DND-41 (cell line): ENCODE results near the gene PPP1R36.

Source experiments
- ATAC-seq: fragments of 200-7000 bp; cut with Tn5 transposase; 3 replicates; pipeline ENCODE4 v1.9.1; 2021; ENCODE audit warnings: low read depth; ENCODE audit not compliant: insufficient read depth
- DNase-seq: peaks from one replicate; pipeline ENCODE4 v3.0.0-alpha.2; 2020
- H2AFZ ChIP-seq: 2 replicates; pipeline ENCODE4 v1.6.0; 2012; ENCODE audit warnings: low read depth, low read length
- H3K27ac ChIP-seq: 2 replicates; pipeline ENCODE4 v1.5.1; 2012; ENCODE audit warnings: low read length, inconsistent platforms
- H3K27me3 ChIP-seq: fragments of 200-600 bp; sonication (generic); 2 replicates; pipeline ENCODE4 v1.6.0; 2012; ENCODE audit warnings: low read length, mild to moderate bottlenecking, inconsistent platforms; ENCODE audit not compliant: insufficient read depth, poor library complexity
- H3K36me3 ChIP-seq: 2 replicates; pipeline ENCODE4 v1.5.1; 2012; ENCODE audit warnings: low read length, inconsistent platforms; ENCODE audit not compliant: insufficient read depth
- H3K4me1 ChIP-seq: 2 replicates; pipeline ENCODE4 v1.5.1; 2012; ENCODE audit warnings: mild to moderate bottlenecking, low read length; ENCODE audit not compliant: insufficient read depth
- H3K4me2 ChIP-seq: 2 replicates; pipeline ENCODE4 v1.6.0; 2012; ENCODE audit warnings: mild to moderate bottlenecking, moderate library complexity, low read length, inconsistent platforms; ENCODE audit not compliant: insufficient read depth
- H3K4me3 ChIP-seq, 2 experiments: fragments of 200-600 bp in 1 of 2; shearing (Covaris generic) in 1 of 2; 2 replicates each; pipeline ENCODE4 v1.5.1; 2012 to 2016; ENCODE audit warnings: inconsistent platforms in 2 of 2, low read length in 2 of 2, mild to moderate bottlenecking in 2 of 2, low read depth in 1 of 2, moderate library complexity in 1 of 2
- H3K79me2 ChIP-seq: 2 replicates; pipeline ENCODE4 v1.6.0; 2012; ENCODE audit warnings: low read length, inconsistent platforms; ENCODE audit not compliant: insufficient read depth
- H3K9ac ChIP-seq: 2 replicates; pipeline ENCODE4 v1.6.0; 2012; ENCODE audit warnings: low read depth, mild to moderate bottlenecking, inconsistent platforms, low read length, moderate library complexity
- H3K9me3 ChIP-seq: 2 replicates; pipeline ENCODE4 v1.5.1; 2012; ENCODE audit warnings: low read length, moderate library complexity, mild to moderate bottlenecking, inconsistent platforms; ENCODE audit not compliant: insufficient read depth, severe bottlenecking
- H4K20me1 ChIP-seq: 2 replicates; pipeline ENCODE4 v1.6.0; 2012; ENCODE audit warnings: low read length; ENCODE audit not compliant: insufficient read depth
- EZH2 ChIP-seq: IDR thresholded peaks from 3 replicates; pipeline ENCODE4 v1.6.1; 2012; ENCODE audit warnings: borderline replicate concordance, low read depth, mild to moderate bottlenecking, moderate library complexity, low read length, inconsistent platforms; ENCODE audit not compliant: severe bottlenecking
- TF ChIP-seq, protein P1 (sequence below): IDR thresholded peaks from 2 replicates; pipeline ENCODE4 v1.5.1; 2012; ENCODE audit warnings: borderline replicate concordance, low read length, moderate library complexity, mild to moderate bottlenecking; ENCODE audit not compliant: poor library complexity, severe bottlenecking; ENCODE audit errors: extremely low read depth

The PPP1R36 gene

GRCh38 chr14:64549791-64550620 is at the start of gene PPP1R36:
PPP1R36 (plus strand) TSS chr14:64549961; CDS start chr14:64549998, 37 bp downstream.
- no peak within 1 kb of the TSS for H3K9ac ChIP-seq
- peaks cover 28% of the 10 kb centered on the region for H3K27me3 ChIP-seq
- TF ChIP-seq EZH2: no peak
- TF ChIP-seq, protein P1, sequence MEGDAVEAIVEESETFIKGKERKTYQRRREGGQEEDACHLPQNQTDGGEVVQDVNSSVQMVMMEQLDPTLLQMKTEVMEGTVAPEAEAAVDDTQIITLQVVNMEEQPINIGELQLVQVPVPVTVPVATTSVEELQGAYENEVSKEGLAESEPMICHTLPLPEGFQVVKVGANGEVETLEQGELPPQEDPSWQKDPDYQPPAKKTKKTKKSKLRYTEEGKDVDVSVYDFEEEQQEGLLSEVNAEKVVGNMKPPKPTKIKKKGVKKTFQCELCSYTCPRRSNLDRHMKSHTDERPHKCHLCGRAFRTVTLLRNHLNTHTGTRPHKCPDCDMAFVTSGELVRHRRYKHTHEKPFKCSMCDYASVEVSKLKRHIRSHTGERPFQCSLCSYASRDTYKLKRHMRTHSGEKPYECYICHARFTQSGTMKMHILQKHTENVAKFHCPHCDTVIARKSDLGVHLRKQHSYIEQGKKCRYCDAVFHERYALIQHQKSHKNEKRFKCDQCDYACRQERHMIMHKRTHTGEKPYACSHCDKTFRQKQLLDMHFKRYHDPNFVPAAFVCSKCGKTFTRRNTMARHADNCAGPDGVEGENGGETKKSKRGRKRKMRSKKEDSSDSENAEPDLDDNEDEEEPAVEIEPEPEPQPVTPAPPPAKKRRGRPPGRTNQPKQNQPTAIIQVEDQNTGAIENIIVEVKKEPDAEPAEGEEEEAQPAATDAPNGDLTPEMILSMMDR: no peak
- no peaks in the 10 kb centered on the region for H3K79me2 ChIP-seq
- no peak within 1 kb of the TSS for H3K4me2 ChIP-seq
- H3K36me3 ChIP-seq: no peaks in the 10 kb centered on the region
- no peaks in the 10 kb centered on the region for H4K20me1 ChIP-seq
- H3K27ac ChIP-seq: no peak within 1 kb of the TSS
- H3K4me1 ChIP-seq: no peaks in the 10 kb centered on the region
- no peaks in the 10 kb centered on the region for H3K9me3 ChIP-seq
- no peak within 1 kb of the TSS for H3K4me3 ChIP-seq
- no peak within 1 kb of the TSS for H2AFZ ChIP-seq
- ATAC-seq: 0 out of 3 replicates have a peak, but pooled peaks have one; percentile 33
- no peak for DNase-seq

DNA sequence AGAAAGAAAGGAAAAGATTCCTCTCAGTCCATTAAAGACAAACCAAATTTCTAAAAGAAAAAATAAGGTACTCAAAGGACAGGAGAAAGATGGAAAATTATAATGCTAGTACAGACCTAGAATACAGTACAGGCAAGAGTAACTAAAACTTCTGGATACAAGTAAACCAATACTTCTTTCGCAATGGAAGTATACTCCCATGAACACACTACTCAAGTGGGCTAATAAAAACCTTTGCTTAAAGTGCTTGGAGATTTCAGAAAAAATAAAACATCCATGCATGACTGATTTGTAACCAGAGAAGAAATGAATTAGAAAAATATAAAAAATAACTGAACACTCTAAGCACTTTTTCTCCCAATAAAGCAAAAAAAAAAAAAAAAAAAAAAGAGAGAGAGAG is 49.7 kb upstream of the PPP1R36 start:
- DNase-seq (no peak), ATAC-seq (no peak)
- H3K27me3 ChIP-seq: no peaks in the 10 kb centered on the region
- H3K36me3 ChIP-seq: peaks cover 18% of the 10 kb centered on the region
- no peak overlapping the region for H2AFZ ChIP-seq
- H3K9ac ChIP-seq: peak overlapping the region; percentile 98
- TF ChIP-seq, protein P1: no peak
- no peak for TF ChIP-seq EZH2
- H3K4me3 ChIP-seq: no peak overlapping the region
- peaks cover 87% of the 10 kb centered on the region for H3K79me2 ChIP-seq
- peak overlapping the region; percentile 70 for H3K27ac ChIP-seq
- H3K9me3 ChIP-seq: no peaks in the 10 kb centered on the region
- peak overlapping the region; percentile 81 for H3K4me2 ChIP-seq
- H4K20me1 ChIP-seq: peaks cover 7% of the 10 kb centered on the region
- H3K4me1 ChIP-seq: peaks cover 39% of the 10 kb centered on the region

DNA sequence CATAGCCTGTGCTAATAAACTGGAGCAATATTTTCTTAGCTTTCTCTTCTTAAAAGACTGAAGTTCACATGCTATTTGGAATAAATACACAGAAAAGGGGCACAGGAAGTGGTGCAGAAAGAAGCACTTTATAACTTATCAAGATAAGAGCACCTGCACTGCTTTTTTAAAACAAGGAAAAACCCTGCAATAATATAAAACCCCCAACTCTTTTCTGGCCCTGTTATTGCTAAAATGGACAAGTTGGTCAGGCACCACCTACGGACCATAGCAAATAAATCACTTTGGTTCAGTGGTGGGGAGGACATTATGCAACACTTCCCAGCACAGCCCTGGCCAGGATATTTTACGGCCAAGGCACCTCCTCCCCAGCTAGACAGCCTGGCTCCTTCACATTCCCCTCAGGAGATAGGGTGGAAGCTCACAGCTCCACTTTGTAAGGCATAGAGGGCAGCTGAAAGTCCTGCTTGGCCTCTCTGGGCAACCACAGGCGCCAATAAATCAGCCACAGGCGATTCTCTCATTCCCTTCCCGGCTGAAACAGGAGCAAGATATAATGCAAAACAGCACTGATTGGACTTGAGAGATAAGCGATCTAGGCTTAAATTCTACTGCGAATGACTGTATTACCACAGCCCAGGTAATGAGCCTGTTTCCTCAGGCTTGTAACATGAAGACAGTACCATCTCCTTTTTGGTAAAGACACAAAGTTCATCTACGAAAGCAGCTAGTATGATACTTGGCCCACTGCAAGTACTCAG is 48.2 kb upstream of the PPP1R36 start:
- H3K36me3 ChIP-seq: peaks cover 14% of the 10 kb centered on the region
- H3K9me3 ChIP-seq: no peaks in the 10 kb centered on the region
- H3K9ac ChIP-seq: peak overlapping the region; percentile 98
- H3K79me2 ChIP-seq: peaks cover 92% of the 10 kb centered on the region
- peak overlapping the region; percentile 2 to 65; a peak in 3 of 4 replicates for H3K4me3 ChIP-seq
- no peak for ATAC-seq
- H2AFZ ChIP-seq: no peak overlapping the region
- H3K4me2 ChIP-seq: peak overlapping the region; percentile 81
- H3K27me3 ChIP-seq: no peaks in the 10 kb centered on the region
- TF ChIP-seq, protein P1: no peak
- TF ChIP-seq EZH2: no peak
- H3K4me1 ChIP-seq: peaks cover 50% of the 10 kb centered on the region
- peak; percentile 33 for DNase-seq
- peak overlapping the region; percentile 97 for H3K27ac ChIP-seq
- H4K20me1 ChIP-seq: peaks cover 16% of the 10 kb centered on the region
